Keratinocyte (primary cell): ENCODE measurements around the gene RGL3. TPM values are rescaled to one million over a fixed set of nuclear protein-coding genes. Genes with fewer than 3 reads are reported as not detected.

ENCODE experiments used
- DNase-seq: peaks from one replicate; pipeline ENCODE4 v3.0.0-alpha.2; 2011; ENCODE audit warnings: low read depth, missing footprints, low spot score
- FAIRE-seq: peaks from 2 replicates; lab custom pipeline; 2011; peaks lifted over from hg19 to GRCh38; lab: Jason Lieb, UNC
- H2AFZ ChIP-seq: 2 replicates; pipeline ENCODE4 v1.6.0; 2012; ENCODE audit warnings: low read length, control low read depth, inconsistent platforms; ENCODE audit not compliant: control insufficient read depth
- H3K27ac ChIP-seq: 2 replicates; pipeline ENCODE4 v1.5.1; 2011; ENCODE audit warnings: low read length; ENCODE audit not compliant: control insufficient read depth, insufficient read depth
- H3K27me3 ChIP-seq: 3 replicates; pipeline ENCODE4 v1.6.0; 2011; ENCODE audit warnings: low read length; ENCODE audit not compliant: control insufficient read depth, insufficient read depth; ENCODE audit errors: extremely low read depth
- H3K36me3 ChIP-seq, 2 experiments: 2 replicates in 1 of 2; 3 replicates in 1 of 2; pipeline ENCODE4 v1.5.1; 2011; ENCODE audit warnings: low read length in 2 of 2, mild to moderate bottlenecking in 1 of 2; ENCODE audit not compliant: control insufficient read depth in 2 of 2, insufficient read depth in 2 of 2; ENCODE audit errors: extremely low read depth in 1 of 2
- H3K4me1 ChIP-seq: 3 replicates; pipeline ENCODE4 v1.5.1; 2011; ENCODE audit warnings: low read length; ENCODE audit not compliant: control insufficient read depth, insufficient read depth; ENCODE audit errors: extremely low read depth
- H3K4me2 ChIP-seq: 3 replicates; pipeline ENCODE4 v1.6.0; 2011; ENCODE audit warnings: low read depth, low read length; ENCODE audit not compliant: control insufficient read depth, insufficient read depth; ENCODE audit errors: extremely low read depth
- H3K4me3 ChIP-seq, 3 experiments: fragments of 200-600 bp in 1 of 3; sonication (generic) in 1 of 3; 2 replicates in 2 of 3; 3 replicates in 1 of 3; pipeline ENCODE4 v1.5.1; 2011 to 2016; ENCODE audit warnings: low read length in 3 of 3, mild to moderate bottlenecking in 3 of 3, control low read depth in 2 of 3, inconsistent platforms in 1 of 3, low read depth in 1 of 3, mixed read lengths in 1 of 3, mixed run types in 1 of 3, moderate library complexity in 1 of 3; ENCODE audit not compliant: control insufficient read depth in 2 of 3, insufficient read depth in 2 of 3; ENCODE audit errors: extremely low read depth in 1 of 3
- H3K79me2 ChIP-seq: 2 replicates; pipeline ENCODE4 v1.6.0; 2012; ENCODE audit warnings: low read length; ENCODE audit not compliant: control insufficient read depth, insufficient read depth
- H3K9ac ChIP-seq: 3 replicates; pipeline ENCODE4 v1.6.0; 2011; ENCODE audit warnings: low read length; ENCODE audit not compliant: control insufficient read depth, insufficient read depth; ENCODE audit errors: extremely low read depth
- H3K9me1 ChIP-seq: 3 replicates; pipeline ENCODE4 v1.6.0; 2011; ENCODE audit warnings: low read length; ENCODE audit not compliant: control insufficient read depth, insufficient read depth; ENCODE audit errors: extremely low read depth
- H3K9me3 ChIP-seq: 2 replicates; pipeline ENCODE4 v1.5.1; 2012; ENCODE audit warnings: low read depth, low read length; ENCODE audit not compliant: control insufficient read depth
- H4K20me1 ChIP-seq: 3 replicates; pipeline ENCODE4 v1.6.0; 2011; ENCODE audit warnings: low read length; ENCODE audit not compliant: control insufficient read depth, insufficient read depth; ENCODE audit errors: extremely low read depth
- EZH2 ChIP-seq: IDR thresholded peaks from one replicate; pipeline ENCODE4 v1.6.1; 2012; ENCODE audit warnings: inconsistent platforms, mild to moderate bottlenecking, low read length, moderate library complexity
- dilution Hi-C: fragments of 300-500 bp; cut with MboI; formaldehyde crosslinking; loops from one replicate; pipeline ENCODE4 v1.7.0; 2020; ENCODE audit warnings: low sequenced_read_pairs; ENCODE audit not compliant: extremely low pct_ligation_motif_present
- polyA plus RNA-seq, 5 experiments: library from polyadenylated mRNA; depleted of rRNA in 3 of 5; stranded (reverse) in 3 of 5; stranded (forward) in 1 of 5; unstranded in 1 of 5; fragments of >200 nt; gene quantifications; 1 replicate in 1 of 5; 2 replicates in 3 of 5; 3 replicates in 1 of 5; pipeline versions ENCODE4 v1.2.1 to v1.2.3, GENCODE V29; 2011 to 2012; ENCODE audit warnings: missing spikeins in 2 of 5, low read depth in 1 of 5, low replicate concordance in 1 of 5
- TF ChIP-seq, protein P1 (sequence below), 3 experiments: IDR thresholded peaks in 1 of 3; conservative IDR thresholded peaks in 1 of 3; optimal IDR thresholded peaks in 1 of 3; 2 replicates in 2 of 3; 3 replicates in 1 of 3; pipeline versions ENCODE3 to v1.5.1; 2011; ENCODE audit warnings: low read length in 3 of 3, mild to moderate bottlenecking in 3 of 3, moderate library complexity in 2 of 3, control low read depth in 1 of 3, inconsistent platforms in 1 of 3; ENCODE audit not compliant: insufficient read depth in 2 of 3; ENCODE audit errors: extremely low read depth in 1 of 3

Gene RGL3
- polyA plus RNA-seq, 1 donor (not counting 4 experiments of a cell fraction or from before 2014, with no cell fraction given), result not detected

DNA sequence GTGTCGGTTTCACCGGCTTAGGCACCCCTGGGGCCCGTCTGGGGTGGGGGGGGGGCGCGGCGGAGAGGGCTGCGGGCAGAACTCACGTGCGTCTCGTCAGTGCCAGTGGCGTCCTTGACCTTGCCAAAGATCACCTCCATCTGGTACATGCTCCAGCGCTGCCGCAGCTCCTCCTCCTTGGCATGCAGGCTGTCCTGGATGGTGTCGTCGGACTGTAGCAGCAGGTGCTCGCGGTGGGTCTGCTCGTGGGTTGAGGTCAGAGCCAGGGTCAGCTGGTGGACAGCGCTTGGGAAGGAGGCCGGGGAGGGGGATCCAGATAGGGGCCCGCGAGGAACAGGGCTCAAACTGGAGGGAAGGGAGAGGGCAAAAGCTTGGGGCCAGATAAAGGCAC lies 4.7 kb upstream of the RGL3 start:
- Histone ChIP-seq H3K4me2 (no peak overlapping the region), H3K27ac (no peak overlapping the region), H3K9ac (no peak overlapping the region), H3K4me3 (no peak overlapping the region), H2AFZ (no peak overlapping the region), H3K79me2 (no peaks in the 10 kb centered on the region), H3K27me3 (peaks cover 48% of the 10 kb centered on the region), H3K36me3 (no peaks in the 10 kb centered on the region), H4K20me1 (no peaks in the 10 kb centered on the region), H3K9me3 (no peaks in the 10 kb centered on the region), H3K4me1 (peaks cover 22% of the 10 kb centered on the region), H3K9me1 (no peaks in the 10 kb centered on the region)
- DNase-seq (no peak), FAIRE-seq (no peak)
- no peak for TF ChIP-seq EZH2
- TF ChIP-seq, protein P1, sequence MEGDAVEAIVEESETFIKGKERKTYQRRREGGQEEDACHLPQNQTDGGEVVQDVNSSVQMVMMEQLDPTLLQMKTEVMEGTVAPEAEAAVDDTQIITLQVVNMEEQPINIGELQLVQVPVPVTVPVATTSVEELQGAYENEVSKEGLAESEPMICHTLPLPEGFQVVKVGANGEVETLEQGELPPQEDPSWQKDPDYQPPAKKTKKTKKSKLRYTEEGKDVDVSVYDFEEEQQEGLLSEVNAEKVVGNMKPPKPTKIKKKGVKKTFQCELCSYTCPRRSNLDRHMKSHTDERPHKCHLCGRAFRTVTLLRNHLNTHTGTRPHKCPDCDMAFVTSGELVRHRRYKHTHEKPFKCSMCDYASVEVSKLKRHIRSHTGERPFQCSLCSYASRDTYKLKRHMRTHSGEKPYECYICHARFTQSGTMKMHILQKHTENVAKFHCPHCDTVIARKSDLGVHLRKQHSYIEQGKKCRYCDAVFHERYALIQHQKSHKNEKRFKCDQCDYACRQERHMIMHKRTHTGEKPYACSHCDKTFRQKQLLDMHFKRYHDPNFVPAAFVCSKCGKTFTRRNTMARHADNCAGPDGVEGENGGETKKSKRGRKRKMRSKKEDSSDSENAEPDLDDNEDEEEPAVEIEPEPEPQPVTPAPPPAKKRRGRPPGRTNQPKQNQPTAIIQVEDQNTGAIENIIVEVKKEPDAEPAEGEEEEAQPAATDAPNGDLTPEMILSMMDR (optimal IDR thresholded peaks at IDR 0.05 in 1 of 3, IDR thresholded peaks at IDR 0.05 in 1 of 3, conservative IDR thresholded peaks at IDR 0.05 in 1 of 3; ENCODE audit: extremely low read depth in 1 of 3, insufficient read depth in 2 of 3, low read length in 3 of 3), result no peak
- dilution Hi-C loops, result no loop called here

GRCh38 chr19:11423164-11423790 lies 4.2 kb upstream of the RGL3 start:
- Histone ChIP-seq H3K27ac (no peak overlapping the region), H3K9me3 (no peaks in the 10 kb centered on the region), H3K9me1 (no peaks in the 10 kb centered on the region), H3K4me1 (peaks cover 22% of the 10 kb centered on the region), H3K4me3 (no peak overlapping the region), H3K9ac (no peak overlapping the region), H3K27me3 (peaks cover 53% of the 10 kb centered on the region), H4K20me1 (no peaks in the 10 kb centered on the region), H3K36me3 (no peaks in the 10 kb centered on the region), H3K4me2 (peak overlapping the region; percentile 77), H3K79me2 (no peaks in the 10 kb centered on the region), H2AFZ (no peak overlapping the region)
- FAIRE-seq, result no peak
- DNase-seq, result no peak
- dilution Hi-C loops, result no loop called here
- TF ChIP-seq, protein P1 (optimal IDR thresholded peaks at IDR 0.05 in 1 of 3, IDR thresholded peaks at IDR 0.05 in 1 of 3, conservative IDR thresholded peaks at IDR 0.05 in 1 of 3; ENCODE audit: extremely low read depth in 1 of 3, insufficient read depth in 2 of 3, low read length in 3 of 3), result no peak
- TF ChIP-seq EZH2, result no peak
